Mesodermal cell (in vitro differentiated cells): Measurements from ENCODE around the gene LIFR.

Source experiments
- H3K27ac ChIP-seq: 2 replicates; pipeline ENCODE4 v1.7.0; 2013; ENCODE audit warnings: mild to moderate bottlenecking, low read depth, low read length, moderate library complexity; ENCODE audit not compliant: severe bottlenecking
- H3K36me3 ChIP-seq: 2 replicates; pipeline ENCODE4 v1.7.1; 2013; ENCODE audit warnings: mild to moderate bottlenecking, low read length, moderate library complexity; ENCODE audit not compliant: control insufficient read depth, insufficient read depth
- H3K4me1 ChIP-seq: one replicate; pipeline ENCODE4 v1.7.1; 2013; ENCODE audit warnings: mild to moderate bottlenecking, low read length; ENCODE audit not compliant: insufficient read depth, control insufficient read depth, poor library complexity, severe bottlenecking
- H3K4me3 ChIP-seq: 2 replicates; pipeline ENCODE4 v1.7.0; 2013; ENCODE audit warnings: low read length, control low read depth, mild to moderate bottlenecking; ENCODE audit not compliant: insufficient read depth, poor library complexity, severe bottlenecking; ENCODE audit errors: extremely low read depth
- H3K9me3 ChIP-seq: 2 replicates; pipeline ENCODE4 v1.7.1; 2013; ENCODE audit warnings: mild to moderate bottlenecking, low read length, moderate library complexity; ENCODE audit not compliant: control insufficient read depth
- WGBS, 2 experiments: methylation state at CpG; one replicate each; pipeline ENCODE4 v1.1.5; 2013; ENCODE audit warnings: missing lambda C conversion rate in 2 of 2; ENCODE audit not compliant: insufficient coverage in 2 of 2; 5-methylcytosine and 5-hydroxymethylcytosine counted together

Gene LIFR

GRCh38 chr5:38466424-38467189, 89.8 kb downstream of the LIFR start:
- WGBS, 2 experiments: 89 to 95% methylated on average over 21 to 22 of the region's 24 CpGs
- H3K4me3 ChIP-seq: no peak overlapping the region

DNA sequence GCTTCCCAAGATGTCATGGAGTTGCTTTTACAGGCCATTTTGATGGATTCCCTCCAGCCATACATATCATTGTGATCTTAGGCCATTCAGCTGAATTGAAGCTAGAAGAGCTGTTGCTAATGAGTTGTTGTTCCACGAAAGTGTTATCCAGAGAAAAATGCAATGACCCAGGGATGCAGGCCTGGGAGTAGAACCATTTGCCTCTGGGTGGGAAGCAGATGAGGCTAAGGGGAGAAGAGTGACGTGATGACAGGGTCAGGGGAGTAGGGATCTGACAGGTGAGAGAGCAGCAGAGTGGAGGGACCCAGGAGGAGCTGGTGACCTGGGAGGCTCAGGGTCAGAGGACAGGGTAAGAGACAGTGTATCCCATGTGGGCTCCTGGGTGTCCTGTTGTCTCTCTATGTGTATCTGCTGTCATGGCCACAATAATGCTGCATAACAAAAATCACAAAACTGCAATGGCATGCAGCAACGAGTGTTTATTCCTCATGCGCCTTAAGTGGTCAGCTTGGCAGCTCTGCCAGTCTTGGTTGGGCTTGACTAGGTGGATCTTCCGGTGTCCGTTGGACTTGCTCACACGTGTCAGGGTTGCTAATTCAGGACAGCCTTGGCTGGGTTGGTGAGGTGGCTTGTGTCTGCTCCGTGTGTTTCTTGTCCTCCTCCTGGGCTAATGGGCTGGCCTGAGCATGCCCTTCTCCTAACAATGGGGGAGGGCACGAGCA, 90.6 kb downstream of the LIFR start:
- H3K27ac ChIP-seq: no peak overlapping the region
- H3K9me3 ChIP-seq: no peaks in the 10 kb centered on the region
- no peaks in the 10 kb centered on the region for H3K36me3 ChIP-seq
- H3K4me1 ChIP-seq: peaks cover 31% of the 10 kb centered on the region
- no peak overlapping the region for H3K4me3 ChIP-seq
- 82 to 89% methylated on average over 6 to 9 of the region's 9 CpGs for WGBS, 2 experiments

More at GRCh38 chr5:38466424-38467189, 89.8 kb downstream of the LIFR start:
- H3K9me3 ChIP-seq: no peaks in the 10 kb centered on the region
- no peak overlapping the region for H3K27ac ChIP-seq
- H3K4me1 ChIP-seq: peaks cover 31% of the 10 kb centered on the region
- no peaks in the 10 kb centered on the region for H3K36me3 ChIP-seq

DNA sequence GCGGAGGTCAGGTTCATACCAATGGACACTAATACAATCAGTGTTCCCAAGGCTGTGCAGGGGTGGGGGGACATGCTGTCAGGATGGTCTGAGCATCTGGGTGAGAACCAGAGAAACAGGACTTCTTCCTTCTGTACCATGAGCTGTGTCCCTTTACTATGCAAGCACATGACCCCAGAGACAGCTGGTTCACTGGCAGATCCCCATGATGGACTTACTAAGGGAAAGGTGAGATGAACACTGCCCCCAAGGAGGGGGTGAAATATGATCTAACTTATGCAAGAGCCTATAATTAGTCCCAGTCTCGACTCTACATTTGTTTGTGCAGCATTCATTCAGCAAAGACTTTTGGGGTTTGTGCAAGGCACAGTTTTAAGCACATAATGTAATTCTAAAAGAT, 91.4 kb downstream of the LIFR start:
- WGBS, 2 experiments: no CpG with 5 or more reads among the region's 2 CpGs
- peaks cover 31% of the 10 kb centered on the region for H3K4me1 ChIP-seq
- no peak overlapping the region for H3K27ac ChIP-seq

GRCh38 chr5:38463634-38464521, 92.6 kb downstream of the LIFR start:
- H3K4me1 ChIP-seq: peaks cover 31% of the 10 kb centered on the region
- H3K36me3 ChIP-seq: no peaks in the 10 kb centered on the region
- no peaks in the 10 kb centered on the region for H3K9me3 ChIP-seq
- no peak overlapping the region for H3K4me3 ChIP-seq
- 91% methylated on average over 6 to 7 of the region's 10 CpGs for WGBS, 2 experiments
- peak overlapping the region; percentile 70 for H3K27ac ChIP-seq

More for the DNA sequence above, 91.4 kb downstream of the LIFR start:
- H3K4me3 ChIP-seq: no peak overlapping the region
- no peaks in the 10 kb centered on the region for H3K9me3 ChIP-seq
- no peaks in the 10 kb centered on the region for H3K36me3 ChIP-seq

- H3K36me3 ChIP-seq: no peaks in the 10 kb centered on the region
- 89 to 97% methylated on average over 3 to 5 of the region's 7 CpGs for WGBS, 2 experiments
- H3K4me1 ChIP-seq: peaks cover 28% of the 10 kb centered on the region
- no peak overlapping the region for H3K4me3 ChIP-seq
- peak overlapping the region; percentile 70 for H3K27ac ChIP-seq
- H3K9me3 ChIP-seq: no peaks in the 10 kb centered on the region
These were observed 93.3 kb downstream of the LIFR start for GRCh38 chr5:38462976-38463633.

- H3K4me3 ChIP-seq: no peak overlapping the region
- H3K4me1 ChIP-seq: peaks cover 7% of the 10 kb centered on the region
- no peaks in the 10 kb centered on the region for H3K36me3 ChIP-seq
- WGBS, 2 experiments: 81 to 86% methylated on average over 6 of the region's 8 CpGs
- H3K9me3 ChIP-seq: no peaks in the 10 kb centered on the region
- no peak overlapping the region for H3K27ac ChIP-seq
These were observed 98.3 kb downstream of the LIFR start for GRCh38 chr5:38458174-38458573.

- H3K9me3 ChIP-seq: no peaks in the 10 kb centered on the region
- no peaks in the 10 kb centered on the region for H3K4me1 ChIP-seq
- no peak overlapping the region for H3K4me3 ChIP-seq
- 96 to 100% methylated on average over 1 to 3 of the region's 4 CpGs for WGBS, 2 experiments
- H3K27ac ChIP-seq: no peak overlapping the region
- H3K36me3 ChIP-seq: no peaks in the 10 kb centered on the region
These were observed 99.6 kb downstream of the LIFR start for GRCh38 chr5:38456657-38457399.

GRCh38 chr5:38455796-38456330, 100.6 kb downstream of the LIFR start:
- Histone ChIP-seq H3K4me3 (no peak overlapping the region), H3K27ac (no peak overlapping the region), H3K36me3 (no peaks in the 10 kb centered on the region), H3K4me1 (no peaks in the 10 kb centered on the region), H3K9me3 (no peaks in the 10 kb centered on the region)
- 91 to 95% methylated on average over 4 to 5 of the region's 8 CpGs for WGBS, 2 experiments

- no peaks in the 10 kb centered on the region for H3K4me1 ChIP-seq
- no peak overlapping the region for H3K4me3 ChIP-seq
- H3K27ac ChIP-seq: no peak overlapping the region
- 90 to 99% methylated on average over 3 to 11 of the region's 11 CpGs for whole genome bisulfite sequencing, 2 experiments
- H3K9me3 ChIP-seq: no peaks in the 10 kb centered on the region
- no peaks in the 10 kb centered on the region for H3K36me3 ChIP-seq
These were observed 102.5 kb downstream of the LIFR start for GRCh38 chr5:38453921-38454320.
